Right lobe of liver (tissue), 6 donors: Measurements from ENCODE around the gene TFCP2L1. TPM values are rescaled to one million over a fixed set of nuclear protein-coding genes. Genes with fewer than 3 reads are reported as not detected.

Source experiments
- ATAC-seq, 4 donors: fragments of 200-7000 bp; cut with Tn5 transposase; one replicate each; pipeline ENCODE4 v1.9.1; 2020; ENCODE audit warnings: mild to moderate bottlenecking in 4 of 4, moderate library complexity in 4 of 4
- DNase-seq, 3 donors: peaks; one replicate each; pipeline ENCODE4 v3.0.0-alpha.2; 2020
- H3K27ac ChIP-seq, 3 donors: fragments of 200-600 bp; one replicate each; pipeline ENCODE4 v1.8.0; 2022
- H3K27me3 ChIP-seq, 2 donors: fragments of 200-600 bp; one replicate each; pipeline ENCODE4 v1.8.0; 2022
- H3K36me3 ChIP-seq, 4 donors: fragments of 200-600 bp; sonication (generic) in 1 of 4; one replicate each; pipeline versions ENCODE4 v1.5.1 to v1.8.0; 2017 to 2022; ENCODE audit warnings: control low read depth in 1 of 4
- H3K4me1 ChIP-seq, 4 donors: fragments of 200-600 bp; sonication (generic) in 1 of 4; one replicate each; pipeline versions ENCODE4 v1.5.1 to v1.8.0; 2017 to 2022; ENCODE audit warnings: control low read depth in 1 of 4
- H3K4me3 ChIP-seq, 3 donors: fragments of 200-600 bp; one replicate each; pipeline ENCODE4 v1.8.0; 2022
- H3K9me3 ChIP-seq, 4 donors: fragments of 200-600 bp; sonication (generic) in 1 of 4; one replicate each; pipeline versions ENCODE4 v1.5.1 to v1.8.0; 2017 to 2022; ENCODE audit warnings: control low read depth in 1 of 4
- POLR2A ChIP-seq: fragments of 450-650 bp; IDR thresholded peaks from one replicate; pipeline ENCODE4 v1.6.1; 2017; ENCODE audit warnings: antibody characterized with exemption, mild to moderate bottlenecking
- WGBS: methylation state at CpG from one replicate; pipeline ENCODE4 v1.1.6; 2018; ENCODE audit warnings: low coverage, low lambda C conversion rate; ENCODE audit not compliant: insufficient coverage; ENCODE audit errors: missing lambda C conversion rate; 5-methylcytosine and 5-hydroxymethylcytosine counted together
- intact Hi-C, 2 donors: fragments of 100-400 bp; cut with DNase I; formaldehyde crosslinking; loops; one replicate each; pipeline versions ENCODE4 v1.11.2 to v1.14.1; 2022
- total RNA-seq, 6 experiments: library from RNA; depleted of rRNA in 2 of 6; stranded (reverse); fragments of >200 nt in 2 of 6; fragmentation: NEBNext Ultra II Directional in 3 of 6; extraction: Animal tissue kit (Norgen Biotek cat#: 25700) in 3 of 6; gene quantifications; one replicate each; pipeline versions ENCODE4 v1.1.0 to v1.2.4, GENCODE V29; 2016 to 2023
- TF ChIP-seq, protein P1 (sequence below), 4 donors: fragments of 200-600 bp in 3 of 4; fragments of 450-650 bp in 1 of 4; IDR thresholded peaks; one replicate each; pipeline versions ENCODE4 v1.5.1 to v1.8.0; 2016 to 2022; ENCODE audit warnings: antibody characterized with exemption in 4 of 4, mild to moderate bottlenecking in 2 of 4
- donor health status: DM: no; HTN: yes; CAD: no.
- donor health status: DM: no; HTN: no; CAD: no.
- donor health status: DM: no; HTN: no; CAD: no.
- donor health status: DM: no; HTN: yes; CAD: no.
- donor health status: DM: no; HTN: yes; CAD: no.

TFCP2L1 gene
- total RNA-seq, 6 experiments from 2014 or later, result 0.26 to 1.7 (median 0.34) TPM

DNA sequence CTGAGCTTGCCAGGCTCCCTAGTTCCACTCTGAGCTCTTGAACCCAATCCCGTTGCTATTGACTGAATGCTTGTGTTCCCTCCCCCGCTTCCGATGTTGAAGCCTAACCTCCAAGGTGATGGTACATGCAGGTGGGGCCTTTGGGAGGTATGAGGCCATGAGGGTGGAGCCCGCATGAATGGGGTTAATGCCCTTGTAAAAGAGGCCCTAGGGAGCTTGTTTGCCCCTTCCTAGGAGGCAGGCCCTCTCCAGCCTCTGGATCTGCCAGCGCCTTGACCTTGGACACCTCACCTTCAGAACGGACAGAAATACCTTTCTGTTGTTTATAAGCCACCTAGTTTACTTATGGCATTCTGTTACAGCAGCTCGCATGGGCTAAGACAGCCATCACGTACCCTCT is 71.6 kb downstream of the TFCP2L1 start:
- H3K4me3 ChIP-seq, result no peak overlapping the region
- H3K27ac ChIP-seq, result no peak overlapping the region
- H3K27me3 ChIP-seq, result no peaks in the 10 kb centered on the region
- peaks cover 0 to 18% (median 8%) of the 10 kb centered on the region in 4 donors for H3K4me1 ChIP-seq
- intact Hi-C loops, result no loop called here
- DNase-seq (no peak), ATAC-seq (no peak)
- H3K9me3 ChIP-seq, result no peaks in the 10 kb centered on the region
- WGBS, result 85% methylated on average over 4 of the region's 8 CpGs
- TF ChIP-seq POLR2A, result no peak
- TF ChIP-seq, protein P1, sequence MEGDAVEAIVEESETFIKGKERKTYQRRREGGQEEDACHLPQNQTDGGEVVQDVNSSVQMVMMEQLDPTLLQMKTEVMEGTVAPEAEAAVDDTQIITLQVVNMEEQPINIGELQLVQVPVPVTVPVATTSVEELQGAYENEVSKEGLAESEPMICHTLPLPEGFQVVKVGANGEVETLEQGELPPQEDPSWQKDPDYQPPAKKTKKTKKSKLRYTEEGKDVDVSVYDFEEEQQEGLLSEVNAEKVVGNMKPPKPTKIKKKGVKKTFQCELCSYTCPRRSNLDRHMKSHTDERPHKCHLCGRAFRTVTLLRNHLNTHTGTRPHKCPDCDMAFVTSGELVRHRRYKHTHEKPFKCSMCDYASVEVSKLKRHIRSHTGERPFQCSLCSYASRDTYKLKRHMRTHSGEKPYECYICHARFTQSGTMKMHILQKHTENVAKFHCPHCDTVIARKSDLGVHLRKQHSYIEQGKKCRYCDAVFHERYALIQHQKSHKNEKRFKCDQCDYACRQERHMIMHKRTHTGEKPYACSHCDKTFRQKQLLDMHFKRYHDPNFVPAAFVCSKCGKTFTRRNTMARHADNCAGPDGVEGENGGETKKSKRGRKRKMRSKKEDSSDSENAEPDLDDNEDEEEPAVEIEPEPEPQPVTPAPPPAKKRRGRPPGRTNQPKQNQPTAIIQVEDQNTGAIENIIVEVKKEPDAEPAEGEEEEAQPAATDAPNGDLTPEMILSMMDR (IDR thresholded peaks at IDR 0.05), result no peak
- H3K36me3 ChIP-seq, result no peaks in the 10 kb centered on the region

DNA sequence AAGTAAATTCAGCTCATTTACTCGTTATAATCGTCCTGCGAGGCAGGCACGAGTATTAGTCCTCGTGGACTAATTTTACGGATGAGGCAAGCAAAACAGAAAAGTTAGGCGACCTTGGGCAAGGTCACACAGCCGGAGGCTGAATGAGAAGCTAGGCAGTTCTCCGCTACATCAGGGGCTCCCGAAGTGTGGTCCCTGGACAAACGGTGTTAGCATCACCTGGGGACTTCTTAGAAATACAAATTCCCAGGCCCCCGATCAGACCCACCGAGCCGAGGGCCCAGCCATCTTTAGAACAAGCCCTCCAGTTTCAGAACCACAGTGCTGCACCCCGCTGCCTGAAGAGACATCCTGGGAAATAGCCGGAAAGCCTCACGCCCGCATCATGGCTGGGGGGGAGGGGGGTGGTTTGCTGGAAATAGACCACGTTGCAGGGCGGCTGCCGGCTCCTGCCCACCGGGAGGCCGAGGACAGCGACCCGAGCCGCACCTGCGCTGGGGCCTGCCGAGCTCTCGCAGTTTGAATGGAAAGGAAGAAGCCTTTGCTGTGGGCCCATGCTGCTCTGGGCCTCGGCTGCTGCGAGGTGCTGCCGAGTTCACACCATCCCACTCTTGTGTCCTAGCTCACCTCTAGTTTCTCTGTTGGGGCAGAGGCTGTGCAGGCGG is 72.2 kb downstream of the TFCP2L1 start:
- Histone ChIP-seq H3K27ac (no peak overlapping the region), H3K9me3 (no peaks in the 10 kb centered on the region), H3K36me3 (no peaks in the 10 kb centered on the region), H3K27me3 (no peaks in the 10 kb centered on the region), H3K4me3 (no peak overlapping the region), H3K4me1 (peaks cover 0 to 18% (median 8%) of the 10 kb centered on the region in 4 donors)
- ATAC-seq, result no peak
- 76% methylated on average over 4 of the region's 33 CpGs for WGBS
- DNase-seq, result peak in 1 of 3 donors; percentile 42
- intact Hi-C loops, result no loop called here
- TF ChIP-seq, protein P1 (IDR thresholded peaks at IDR 0.05), result no peak
- TF ChIP-seq POLR2A, result no peak

DNA sequence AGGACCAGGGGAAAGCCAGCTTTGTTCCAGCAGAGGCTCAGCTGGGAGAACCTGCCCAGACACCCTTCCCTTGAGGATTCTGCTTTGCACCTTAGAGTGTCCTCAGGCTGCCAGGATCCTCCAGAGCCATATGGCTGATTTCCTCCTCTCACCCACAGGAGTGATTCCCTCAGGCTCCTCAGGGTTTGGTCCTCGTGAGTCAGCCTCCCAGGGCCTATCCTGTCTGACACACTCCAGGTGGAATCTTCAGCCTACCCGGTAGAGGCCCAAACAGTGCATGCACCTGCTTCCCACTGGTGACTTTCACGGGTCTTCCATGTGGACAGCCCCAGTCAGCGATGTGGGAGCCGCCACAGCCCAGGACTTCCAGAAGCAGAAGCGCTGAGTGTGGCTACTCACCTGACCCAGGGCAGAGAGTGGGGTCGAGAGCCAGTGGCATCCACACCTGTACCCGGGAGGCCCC is 73.3 kb downstream of the TFCP2L1 start:
- peak in 1 of 3 donors; percentile 40 for DNase-seq
- Histone ChIP-seq H3K4me1 (peaks cover 0 to 18% (median 8%) of the 10 kb centered on the region in 4 donors), H3K4me3 (no peak overlapping the region), H3K27me3 (no peaks in the 10 kb centered on the region), H3K9me3 (no peaks in the 10 kb centered on the region), H3K36me3 (no peaks in the 10 kb centered on the region), H3K27ac (no peak overlapping the region)
- WGBS, result no CpG with 5 or more reads among the region's 8 CpGs
- intact Hi-C loops, result no loop called here
- TF ChIP-seq, protein P1 (IDR thresholded peaks at IDR 0.05), result no peak
- TF ChIP-seq POLR2A, result no peak
- ATAC-seq, result no peak

DNA sequence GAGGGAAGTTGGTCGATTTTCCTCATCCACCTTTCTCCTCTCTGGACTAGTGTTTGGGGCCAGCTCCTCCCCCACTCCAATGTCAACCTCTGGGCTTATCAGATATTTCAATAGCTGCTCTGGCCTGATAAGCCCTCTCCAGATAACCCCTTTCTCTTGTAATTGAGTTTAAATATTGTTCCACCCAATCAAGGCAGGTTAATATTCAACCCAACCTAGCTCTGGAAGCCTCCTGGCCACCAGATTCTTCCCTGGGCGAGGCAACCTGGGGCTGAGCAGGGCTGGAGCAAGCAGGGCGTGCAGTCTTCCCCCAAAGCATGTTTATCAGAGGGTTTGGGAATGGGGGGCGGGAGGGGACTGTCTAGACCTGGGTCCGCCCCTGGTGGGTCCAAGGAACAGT is 73.8 kb downstream of the TFCP2L1 start:
- no peak for TF ChIP-seq POLR2A
- TF ChIP-seq, protein P1 (IDR thresholded peaks at IDR 0.05), result no peak
- ATAC-seq, result peak; percentile 83 to 90 (median 86)
- peak in 2 of 3 donors; percentile 26 to 62 for DNase-seq
- no peaks in the 10 kb centered on the region for H3K36me3 ChIP-seq
- H3K27me3 ChIP-seq, result no peaks in the 10 kb centered on the region
- peaks cover 0 to 18% (median 8%) of the 10 kb centered on the region in 4 donors for H3K4me1 ChIP-seq
- WGBS, result 8% methylated on average over 2 of the region's 5 CpGs
- no peak overlapping the region for H3K4me3 ChIP-seq
- intact Hi-C loops, result no loop called here
- H3K27ac ChIP-seq, result no peak overlapping the region
- H3K9me3 ChIP-seq, result no peaks in the 10 kb centered on the region
